Urothelium cell line (cell line): ENCODE data around the gene C11orf21.

Experiments
- DNase-seq: peaks from one replicate; pipeline ENCODE4 v3.0.0; 2011; ENCODE audit warnings: low spot score, mixed read lengths
- FAIRE-seq: peaks from 2 replicates; lab custom pipeline; 2011; peaks lifted over from hg19 to GRCh38; lab: Jason Lieb, UNC

C11orf21 gene

DNA sequence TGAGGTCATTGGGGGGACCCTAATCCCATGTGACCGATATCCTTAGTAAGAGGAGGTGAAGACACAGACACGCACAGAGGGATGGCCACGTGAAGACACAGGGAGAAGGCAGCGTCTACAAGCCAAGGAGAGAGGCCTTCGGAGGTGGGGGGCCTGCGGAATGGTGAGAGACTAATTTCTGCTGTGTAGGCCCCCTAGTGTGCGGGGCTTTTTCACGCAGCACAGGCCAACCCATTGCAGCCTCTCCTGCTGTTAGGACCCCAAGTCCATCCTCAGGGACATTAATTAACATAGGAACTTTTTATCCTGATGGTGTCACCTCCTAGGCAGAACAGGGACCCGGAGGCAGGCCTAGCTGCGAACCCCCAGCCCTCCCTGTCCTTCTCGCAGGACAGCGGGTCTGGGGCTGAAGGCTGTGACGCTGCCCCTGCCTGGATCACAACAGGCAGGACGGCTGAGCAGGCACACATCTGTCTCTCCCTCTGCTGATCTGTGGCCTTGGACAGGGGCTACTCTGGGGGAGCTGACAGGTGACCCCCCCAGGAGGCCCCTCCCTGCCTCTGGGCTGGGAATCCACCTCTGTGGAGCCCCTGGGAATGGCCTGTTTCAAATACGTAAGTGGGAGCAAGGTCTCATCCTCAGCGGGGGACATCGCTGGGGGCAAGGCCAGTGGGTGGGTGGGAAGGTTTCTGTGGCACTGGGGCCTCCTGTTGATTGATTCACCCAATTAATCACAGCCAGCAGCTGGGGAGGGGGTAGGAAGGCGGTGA lies 39.2 kb downstream of the C11orf21 start:
- no peak for DNase-seq
- FAIRE-seq: no peak

DNA sequence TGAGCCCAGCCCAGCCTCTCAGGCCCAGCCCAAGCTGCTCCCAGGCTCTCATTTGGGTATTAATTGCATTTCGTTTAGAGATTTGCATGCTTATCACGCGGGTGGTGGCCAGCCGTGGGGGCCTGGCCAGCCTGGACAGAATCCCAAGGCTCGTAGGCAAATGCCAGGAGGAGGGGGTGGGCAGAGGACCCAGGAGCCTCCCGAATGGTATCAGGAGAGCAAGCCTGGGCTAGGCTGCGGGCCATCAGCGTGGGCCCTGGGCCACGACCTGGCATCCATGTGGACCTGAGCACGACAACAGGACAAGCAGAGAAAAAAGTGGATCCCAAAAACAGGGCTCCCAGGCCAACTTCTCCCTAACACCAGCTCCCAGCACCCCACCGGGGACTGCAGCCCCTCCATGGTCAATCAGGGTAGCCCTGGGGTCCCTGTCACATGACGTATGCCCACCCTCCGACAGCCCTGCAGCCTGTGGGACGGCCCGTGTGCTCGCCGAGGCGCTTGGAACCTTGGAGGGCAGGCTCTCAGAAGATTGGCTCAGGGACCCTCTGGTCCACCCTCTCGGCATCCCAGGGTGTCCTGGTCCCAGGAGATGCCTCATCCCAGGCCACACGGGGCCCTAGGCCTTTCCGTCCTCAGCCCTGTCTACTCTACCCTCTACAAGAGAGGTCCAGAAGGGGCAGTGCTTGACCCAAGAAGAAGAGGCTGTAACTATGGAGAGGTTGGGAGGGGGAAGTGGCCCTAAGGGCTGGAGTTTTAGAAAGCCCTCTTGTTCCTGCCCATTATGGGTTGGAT lies 40.1 kb downstream of the C11orf21 start:
- no peak for DNase-seq
- no peak for FAIRE-seq

DNA sequence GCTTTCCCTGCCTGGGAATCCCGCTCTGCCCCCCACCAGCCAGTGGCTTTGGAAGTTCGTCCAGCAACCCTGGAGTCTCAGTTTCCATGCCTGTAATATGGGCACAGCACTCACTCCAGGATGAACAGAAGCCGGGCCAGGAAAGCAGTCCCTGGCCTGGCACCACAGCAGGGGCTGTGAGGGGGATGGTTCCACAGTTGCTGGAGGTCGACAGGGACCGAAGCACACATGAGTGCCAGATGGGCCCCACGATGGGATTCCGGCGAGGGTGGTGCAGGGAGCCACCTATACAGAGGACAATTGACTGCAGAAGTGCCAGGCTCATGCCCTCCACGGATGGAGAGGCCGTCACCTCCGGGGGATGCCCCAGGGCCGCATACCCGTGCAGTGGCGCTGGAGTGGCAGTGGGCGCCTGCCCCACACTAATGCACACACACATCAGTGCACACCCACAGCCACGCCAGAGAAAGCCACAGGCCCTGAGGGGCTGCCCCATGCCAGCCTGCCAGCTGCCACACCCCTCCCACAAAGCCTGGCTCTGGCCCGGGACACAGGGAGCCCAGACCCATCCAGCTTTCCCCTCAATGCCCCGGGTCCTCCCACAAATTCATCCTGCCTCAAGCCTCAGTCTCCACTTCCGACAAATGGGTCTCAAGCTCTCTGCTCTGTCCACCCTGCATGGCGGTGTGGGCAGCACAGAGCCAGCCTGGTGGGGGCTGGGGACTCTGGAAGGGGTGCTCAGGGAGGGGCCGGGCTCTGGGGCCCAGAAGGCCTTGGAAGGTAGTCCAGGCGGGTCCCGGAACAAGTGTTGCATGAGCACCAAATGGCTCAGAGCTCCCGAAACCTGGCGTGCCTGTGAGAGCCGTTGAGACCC lies 41.0 kb downstream of the C11orf21 start:
- FAIRE-seq (no peak), DNase-seq (no peak)

DNA sequence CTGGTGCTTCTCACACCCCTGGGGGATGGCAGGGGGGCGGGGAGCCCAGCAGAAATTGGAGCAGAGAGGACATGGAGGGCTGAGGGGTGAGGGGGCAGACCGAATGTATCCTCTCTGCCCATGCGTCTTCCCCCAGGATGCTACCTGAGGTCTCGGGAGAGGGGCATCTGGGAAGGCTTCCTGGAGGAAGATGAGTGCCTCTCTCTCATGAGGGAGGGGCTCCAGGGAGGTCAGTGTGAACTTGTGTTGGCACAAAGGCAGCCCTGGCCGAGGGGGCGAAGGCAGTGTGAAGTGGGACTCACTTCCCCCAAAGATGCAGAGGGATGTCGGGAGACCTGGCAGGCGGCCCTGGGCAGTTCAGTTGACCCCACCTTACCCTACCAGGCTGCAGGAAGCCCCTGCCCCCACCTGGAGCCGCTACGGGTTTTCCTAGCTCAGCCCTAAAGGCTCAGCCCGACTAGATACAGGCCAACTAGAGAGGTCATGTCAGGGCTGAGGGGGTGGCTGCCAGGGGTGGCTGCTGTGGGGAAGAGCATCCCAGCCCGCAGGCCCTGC lies 41.7 kb downstream of the C11orf21 start:
- FAIRE-seq (no peak), DNase-seq (no peak)

DNA sequence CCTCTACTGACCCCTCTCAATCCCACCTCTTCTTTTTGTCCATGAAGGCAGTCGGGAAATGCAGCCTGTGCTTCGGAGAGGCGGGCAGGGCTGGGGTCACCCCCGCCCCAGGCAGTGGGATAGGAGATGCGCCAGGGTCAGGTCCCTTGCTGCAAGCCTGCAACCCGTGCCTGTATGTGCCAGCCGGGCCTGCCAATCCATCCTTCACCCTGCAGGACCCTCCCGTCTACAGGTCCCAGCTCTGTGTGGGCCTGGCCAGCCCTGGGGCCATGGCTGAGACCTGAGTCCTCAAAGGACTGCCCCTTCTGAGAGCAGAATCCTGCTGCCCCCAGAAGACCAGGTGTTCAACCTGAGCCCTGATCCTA lies 42.3 kb downstream of the C11orf21 start:
- DNase-seq (no peak), FAIRE-seq (no peak)

DNA sequence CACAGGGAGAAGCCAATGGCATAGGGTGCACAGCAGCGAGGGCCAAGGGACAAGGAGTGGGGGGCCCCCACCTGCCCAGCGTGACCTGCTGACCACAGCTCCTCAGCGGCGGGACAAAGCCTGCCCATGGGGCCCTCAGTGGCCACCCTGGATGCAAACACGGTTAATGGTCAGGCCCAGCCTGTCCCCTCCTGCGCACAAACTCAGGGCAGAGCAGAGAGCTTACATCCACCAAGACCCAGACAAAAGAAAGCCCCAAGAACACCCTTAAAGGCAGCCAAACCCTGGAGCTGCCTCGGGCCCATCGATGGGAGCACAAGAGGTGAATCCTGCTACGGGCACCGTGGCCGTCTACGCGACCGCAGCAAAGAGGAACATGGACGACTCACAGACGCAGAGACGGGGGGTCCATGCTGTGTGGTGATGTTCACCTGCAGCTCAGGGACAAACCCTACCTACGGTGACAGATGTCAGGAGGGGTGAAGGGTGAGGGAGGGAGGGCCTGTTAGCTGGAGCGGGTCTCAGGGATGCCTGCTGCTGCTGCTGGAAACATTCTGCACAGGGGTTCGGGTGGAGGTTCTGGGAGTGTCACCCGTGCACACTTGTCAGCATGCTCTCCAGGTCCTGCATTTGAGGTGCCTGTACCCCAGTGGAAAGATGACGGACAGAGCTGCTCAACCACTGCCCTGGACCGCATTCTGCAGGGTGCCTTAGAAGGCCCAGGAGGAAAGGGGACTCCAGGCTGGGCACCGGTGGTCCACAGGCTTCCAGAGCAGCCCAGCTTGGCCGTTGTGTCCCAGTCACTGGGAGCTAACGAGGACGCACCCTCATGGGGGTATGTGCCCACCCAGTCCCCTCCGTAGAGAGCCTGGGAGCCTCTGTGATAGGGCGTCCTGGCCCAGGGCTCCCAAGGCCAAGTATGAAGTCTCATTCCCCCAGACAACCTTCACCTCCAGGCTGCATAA lies 42.9 kb downstream of the C11orf21 start:
- DNase-seq: no peak
- no peak for FAIRE-seq

DNA sequence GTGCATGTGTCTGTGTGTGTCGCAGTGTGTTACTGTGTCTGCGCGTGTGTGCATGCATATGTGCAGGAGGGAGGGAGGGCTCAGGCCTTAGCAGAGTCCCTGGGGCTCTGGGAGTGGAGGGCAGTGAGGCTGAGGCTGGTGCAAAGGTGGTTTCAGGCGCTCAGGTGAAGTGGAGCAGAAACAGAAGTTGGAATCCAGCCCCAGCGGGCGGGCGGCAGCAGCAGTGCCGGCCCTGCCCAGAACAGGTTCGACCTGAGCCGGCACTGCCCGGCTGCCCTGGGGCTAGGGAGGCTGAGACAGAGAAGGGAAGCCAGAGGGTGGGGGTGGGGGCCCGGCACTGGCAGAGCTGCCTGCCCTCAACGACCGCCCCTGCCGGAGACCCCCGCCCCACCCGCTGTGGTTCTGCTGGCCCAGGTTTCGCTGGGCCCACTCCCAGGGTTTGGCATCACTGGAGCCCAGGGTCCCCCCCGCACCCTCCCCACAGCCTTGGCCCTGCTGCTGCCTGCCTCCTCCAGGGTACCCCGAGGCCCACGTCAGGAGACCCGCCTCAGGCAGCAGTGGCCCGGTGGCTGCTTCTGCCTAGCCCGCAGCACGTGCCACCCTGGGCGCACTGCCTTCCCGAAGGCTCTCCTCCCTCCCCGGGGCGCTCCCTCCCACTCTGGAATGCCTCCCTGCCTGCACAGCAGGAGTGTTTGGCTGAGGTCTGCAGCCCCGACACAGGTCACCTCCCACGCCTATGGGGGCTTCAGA lies 44.6 kb downstream of the C11orf21 start:
- DNase-seq: no peak
- no peak for FAIRE-seq

DNA sequence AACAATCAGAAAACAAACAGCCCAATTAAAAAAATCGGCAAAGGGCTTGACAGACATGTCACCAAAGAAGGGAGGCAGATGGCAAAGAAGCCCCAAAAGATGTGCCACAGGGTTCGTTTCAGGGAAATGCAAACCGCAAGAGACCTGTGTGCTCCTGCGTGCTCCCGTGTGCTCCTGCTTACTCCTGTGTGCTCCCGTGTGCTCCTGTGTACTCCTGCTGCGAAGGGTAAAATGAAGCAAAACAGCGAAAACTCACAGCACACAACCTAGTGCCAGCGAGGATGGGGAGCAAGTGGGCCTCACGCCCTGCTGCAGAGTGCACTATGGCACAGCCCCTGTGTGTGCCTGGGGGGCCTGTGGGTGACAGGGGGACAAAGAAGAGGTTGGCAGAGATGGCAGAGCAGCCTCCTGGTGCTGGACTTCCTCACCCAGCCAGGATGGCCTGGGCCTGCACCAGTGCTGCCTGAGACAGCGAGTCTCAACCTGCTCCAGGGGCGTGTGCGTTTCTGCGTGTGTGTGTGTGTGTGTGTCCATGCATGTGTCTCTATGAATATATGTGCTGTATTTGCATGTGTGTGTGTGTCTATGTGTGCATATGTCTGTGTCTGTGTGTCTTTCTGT lies 45.3 kb downstream of the C11orf21 start:
- FAIRE-seq (no peak), DNase-seq (no peak)

DNA sequence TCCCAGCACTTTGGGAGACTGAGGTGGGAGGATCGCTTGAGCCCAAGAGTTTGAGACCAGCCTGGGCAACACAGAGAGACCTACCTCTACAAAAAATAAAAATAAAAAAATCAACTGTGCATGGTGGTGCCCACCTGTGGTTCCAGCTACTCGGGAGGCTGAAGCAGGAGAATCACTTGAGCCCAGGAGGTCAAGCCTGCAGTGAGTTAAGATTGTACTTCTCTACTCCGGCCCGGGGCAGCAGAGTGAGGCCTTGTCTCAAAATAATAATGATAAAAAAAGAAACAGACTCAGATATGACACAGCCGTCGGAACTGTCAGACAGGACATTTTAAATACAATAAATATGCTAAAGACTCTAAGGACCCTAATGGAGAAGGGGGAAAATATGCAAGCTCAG lies 49.7 kb downstream of the C11orf21 start:
- DNase-seq (no peak), FAIRE-seq (no peak)

DNA sequence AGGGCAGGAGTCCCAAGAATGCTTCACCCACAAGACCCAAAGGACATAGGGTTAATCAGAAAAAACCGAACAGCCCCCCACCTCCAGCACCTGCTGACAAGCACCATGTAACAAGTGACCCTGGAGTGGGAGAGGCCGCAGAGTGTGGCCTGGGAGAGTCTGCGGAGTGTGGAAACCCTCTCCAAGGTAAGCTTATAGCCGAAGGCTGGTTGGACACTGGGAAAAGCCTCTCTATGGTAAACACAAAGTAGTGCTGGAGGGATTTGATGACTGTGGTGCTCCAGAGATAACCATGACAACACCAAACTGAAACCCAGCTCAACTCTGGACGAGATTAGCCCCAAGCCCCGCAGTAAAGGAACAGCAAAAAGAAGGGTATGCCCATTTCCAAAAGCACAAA lies 50.6 kb downstream of the C11orf21 start:
- FAIRE-seq: no peak
- no peak for DNase-seq

DNA sequence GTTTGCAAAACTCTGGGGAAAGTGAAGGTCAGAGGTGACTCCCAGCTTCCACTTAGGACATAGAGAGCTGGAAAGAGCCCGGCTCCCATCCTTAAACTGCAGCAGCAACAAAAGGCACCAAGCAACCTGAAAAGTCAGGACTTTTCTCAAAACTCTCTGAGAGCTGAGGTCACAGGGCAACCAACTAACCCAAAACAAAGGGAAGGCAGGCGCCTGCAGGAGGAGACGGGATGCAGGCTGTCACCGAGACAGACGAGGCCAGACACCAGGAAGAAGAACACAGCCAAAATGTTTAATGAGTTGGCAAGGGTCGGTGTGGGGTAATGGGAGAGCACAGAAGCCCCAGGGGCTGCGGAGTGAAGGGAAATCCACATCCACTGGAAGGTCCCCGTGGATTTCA lies 51.2 kb downstream of the C11orf21 start:
- DNase-seq: no peak
- no peak for FAIRE-seq

DNA sequence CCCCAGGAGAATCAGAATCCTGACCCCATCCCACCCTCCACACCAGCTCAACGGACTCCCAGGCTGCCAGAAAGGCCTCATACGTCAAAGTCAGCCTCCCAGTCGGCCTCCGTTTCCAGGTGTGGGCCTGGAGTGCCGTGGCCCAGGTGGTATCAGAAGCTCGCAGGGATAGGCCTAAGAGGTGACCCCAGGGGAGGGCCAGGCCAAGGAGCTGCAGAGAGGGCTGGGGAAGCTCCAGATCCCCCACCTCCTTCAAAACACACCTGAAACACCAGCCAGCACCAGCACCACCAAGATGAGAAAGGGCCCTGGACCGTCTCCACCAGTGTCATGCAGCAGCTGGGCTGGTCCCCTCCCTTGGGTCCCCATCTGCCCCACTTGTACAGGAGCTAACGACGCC lies 51.7 kb downstream of the C11orf21 start:
- FAIRE-seq: no peak

DNA sequence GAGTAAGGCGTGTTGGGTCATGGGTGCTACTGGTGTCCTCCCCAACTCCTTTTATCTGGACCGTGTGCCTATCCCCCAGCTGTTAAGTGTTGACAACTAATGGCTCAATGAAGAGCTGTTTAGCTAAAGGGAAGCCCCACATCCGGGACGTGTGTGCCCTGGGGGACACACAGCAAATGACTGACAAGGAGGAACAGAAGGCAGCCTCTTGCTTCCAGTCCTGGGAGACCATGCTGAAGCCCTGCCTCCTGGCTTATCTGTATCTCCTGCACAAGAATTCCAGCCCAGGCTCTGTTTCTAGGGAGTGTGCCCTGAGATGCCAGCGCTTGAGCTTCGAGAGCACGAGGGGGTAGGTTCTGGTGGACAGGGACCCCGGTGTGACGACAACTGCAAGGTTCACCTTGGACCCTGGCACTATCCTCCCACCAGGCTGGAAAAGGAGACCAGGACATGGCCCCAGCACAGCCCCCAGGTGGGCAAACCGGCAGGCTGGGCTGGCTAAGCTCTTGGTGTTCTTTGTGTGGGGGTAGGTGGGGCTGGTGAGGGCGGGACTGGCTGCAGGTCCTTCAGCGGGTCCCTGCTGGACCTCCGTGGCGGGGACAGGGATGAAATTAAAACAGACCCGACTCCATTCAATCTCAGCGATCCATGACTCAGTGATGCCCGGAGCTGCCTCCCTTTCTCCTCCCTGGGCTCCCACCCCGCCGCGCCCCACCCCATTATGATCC lies 52.4 kb downstream of the C11orf21 start:
- DNase-seq (no peak), FAIRE-seq (no peak)

More for the DNA sequence above, 51.7 kb downstream of the C11orf21 start:
- DNase-seq: no peak

DNA sequence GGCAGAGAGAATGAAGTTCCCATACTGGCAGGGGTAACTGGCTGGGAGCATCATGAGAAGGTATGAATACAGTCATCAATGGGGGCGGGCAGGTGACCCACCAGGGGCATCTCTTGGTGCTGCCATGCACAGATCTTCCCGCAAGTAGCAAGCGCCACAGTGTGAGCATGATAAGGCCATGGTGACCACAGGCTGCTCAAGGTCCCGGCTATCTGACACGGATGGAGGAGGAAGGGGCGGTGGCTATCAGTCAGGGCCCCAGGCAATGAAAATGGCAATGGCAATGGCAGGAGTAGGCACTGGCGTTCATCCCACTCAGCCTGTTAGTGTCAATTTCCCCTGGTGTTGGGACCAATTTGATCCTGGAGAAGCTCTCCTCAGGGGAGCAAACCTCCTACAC lies 53.0 kb downstream of the C11orf21 start:
- no peak for FAIRE-seq
- DNase-seq: no peak

DNA sequence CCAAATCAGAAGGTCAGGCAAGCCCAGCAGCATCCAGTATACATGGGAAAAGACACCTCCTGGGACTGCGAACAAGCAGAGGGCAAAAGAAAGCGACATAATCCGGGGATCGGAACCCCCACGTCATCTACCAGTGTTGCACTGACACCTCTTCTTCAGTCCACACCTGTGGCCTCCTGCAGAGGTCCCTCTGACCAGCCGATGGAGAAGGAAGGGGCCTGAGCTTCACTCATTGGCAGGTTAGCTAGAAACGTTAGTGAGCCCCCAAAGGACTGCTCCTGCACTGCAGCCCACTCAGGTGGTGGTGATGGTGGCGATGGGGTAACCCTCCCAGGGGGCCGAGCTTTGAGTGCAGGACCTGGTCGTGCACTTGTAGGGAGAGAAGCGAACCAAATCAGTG lies 53.5 kb downstream of the C11orf21 start:
- FAIRE-seq: no peak
- no peak for DNase-seq

DNA sequence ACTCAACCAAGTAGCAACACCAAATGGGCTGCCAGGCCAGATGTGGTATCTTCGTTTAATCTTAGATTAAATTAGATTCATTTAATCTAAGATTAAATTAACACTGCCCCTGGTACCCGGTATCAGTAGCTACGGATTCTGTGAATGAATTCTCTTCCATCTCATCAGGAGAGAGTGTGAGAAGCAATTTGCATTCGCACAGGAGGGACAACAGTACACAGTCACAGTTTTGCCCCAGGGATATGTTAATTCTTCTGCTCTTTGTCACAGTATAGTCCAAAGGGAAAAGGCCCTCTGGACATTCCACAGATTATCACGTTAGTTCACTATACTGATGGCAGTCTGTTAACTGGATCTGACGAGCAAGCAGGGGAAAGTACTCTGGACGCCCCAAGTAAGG lies 54.2 kb downstream of the C11orf21 start:
- DNase-seq (no peak), FAIRE-seq (no peak)
